Glutamatergic neuron (in vitro differentiated cells): ENCODE data around the gene MXRA8. TPM values are rescaled to one million over a fixed set of nuclear protein-coding genes. Genes with fewer than 3 reads are reported as not detected.
A peak's percentile ranks its signal among the peaks of the same experiment; 100 is the strongest.

ENCODE experiments used
- DNase-seq: peaks from one replicate; pipeline ENCODE4 v3.0.0; 2022
- H3K27ac Mint-ChIP-seq: one replicate; pipeline ENCODE4 v1.8.0; 2020; ENCODE audit warnings: mild to moderate bottlenecking, mixed read lengths, inconsistent platforms; ENCODE audit not compliant: unreplicated experiment
- H3K27me3 Mint-ChIP-seq: one replicate; pipeline ENCODE4 v1.8.0; 2020; ENCODE audit warnings: mild to moderate bottlenecking, moderate library complexity, mixed read lengths, inconsistent platforms; ENCODE audit not compliant: unreplicated experiment
- H3K36me3 Mint-ChIP-seq: one replicate; pipeline ENCODE4 v1.8.0; 2020; ENCODE audit warnings: mild to moderate bottlenecking, mixed read lengths, inconsistent platforms; ENCODE audit not compliant: unreplicated experiment
- H3K4me1 Mint-ChIP-seq: one replicate; pipeline ENCODE4 v1.8.0; 2020; ENCODE audit warnings: mild to moderate bottlenecking, low read depth, mixed read lengths, inconsistent platforms; ENCODE audit not compliant: unreplicated experiment
- H3K4me3 Mint-ChIP-seq: one replicate; pipeline ENCODE4 v1.8.0; 2020; ENCODE audit warnings: mild to moderate bottlenecking, mixed read lengths, inconsistent platforms; ENCODE audit not compliant: unreplicated experiment
- H3K9me3 Mint-ChIP-seq: one replicate; pipeline ENCODE4 v1.8.0; 2020; ENCODE audit warnings: mild to moderate bottlenecking, moderate library complexity, mixed read lengths, inconsistent platforms; ENCODE audit not compliant: unreplicated experiment
- CTCF ChIP-seq: fragments of 200-600 bp; sonication (generic); IDR thresholded peaks from one replicate; pipeline ENCODE4 v1.5.0; 2021; ENCODE audit not compliant: partially characterized antibody, unreplicated experiment
- total RNA-seq: library from RNA; stranded (reverse); fragmentation: NEBNext Ultra II Directional; extraction: Animal tissue kit (Norgen Biotek cat#: 25700); gene quantifications from one replicate; pipeline ENCODE4 v1.2.1, GENCODE V29; 2021; ENCODE audit not compliant: unreplicated experiment

Gene MXRA8
- total RNA-seq, 1 donor from 2014 or later: 7.7 TPM

GRCh38 chr1:1345860-1346500 lies 12.4 kb downstream of the MXRA8 start:
- Mint-ChIP-seq H3K27me3 (peaks cover 10% of the 10 kb centered on the region), H3K27ac (no peak overlapping the region), H3K4me3 (peak overlapping the region; percentile 82), H3K4me1 (peaks cover 8% of the 10 kb centered on the region), H3K9me3 (peaks cover 5% of the 10 kb centered on the region), H3K36me3 (no peaks in the 10 kb centered on the region)
- DNase-seq: no peak
- no peak for TF ChIP-seq CTCF

GRCh38 chr1:1345384-1345783 lies 13.0 kb downstream of the MXRA8 start:
- H3K4me3 Mint-ChIP-seq: no peak overlapping the region
- no peak for TF ChIP-seq CTCF
- H3K9me3 Mint-ChIP-seq: peaks cover 9% of the 10 kb centered on the region

GRCh38 chr1:1344655-1345361 lies 13.5 kb downstream of the MXRA8 start:
- Mint-ChIP-seq H3K4me1 (peaks cover 8% of the 10 kb centered on the region), H3K9me3 (peaks cover 9% of the 10 kb centered on the region), H3K27me3 (peaks cover 15% of the 10 kb centered on the region), H3K27ac (no peak overlapping the region), H3K4me3 (no peak overlapping the region), H3K36me3 (no peaks in the 10 kb centered on the region)
- peak; percentile 64 for DNase-seq
- peak; percentile 55 for TF ChIP-seq CTCF

More at GRCh38 chr1:1345384-1345783, 13.0 kb downstream of the MXRA8 start:
- peaks cover 15% of the 10 kb centered on the region for H3K27me3 Mint-ChIP-seq
- DNase-seq: no peak
- no peaks in the 10 kb centered on the region for H3K36me3 Mint-ChIP-seq
- H3K27ac Mint-ChIP-seq: no peak overlapping the region
- peaks cover 8% of the 10 kb centered on the region for H3K4me1 Mint-ChIP-seq

GRCh38 chr1:1343811-1344421 lies 14.4 kb downstream of the MXRA8 start:
- H3K4me3 Mint-ChIP-seq: no peak overlapping the region
- no peak overlapping the region for H3K27ac Mint-ChIP-seq
- DNase-seq: no peak

More at GRCh38 chr1:1343811-1344421, 14.4 kb downstream of the MXRA8 start:
- no peak for TF ChIP-seq CTCF
- Mint-ChIP-seq H3K36me3 (no peaks in the 10 kb centered on the region), H3K27me3 (peaks cover 15% of the 10 kb centered on the region), H3K4me1 (peaks cover 8% of the 10 kb centered on the region), H3K9me3 (peaks cover 9% of the 10 kb centered on the region)
